Measurements from ENCODE around the gene MEAF6. TPM values are rescaled to one million over a fixed set of nuclear protein-coding genes. Genes with fewer than 3 reads are reported as not detected.
"Not testable (repeated sequence)": the region's sequence is repeated elsewhere in the genome, so short reads cannot be mapped to it uniquely, and the experiment has no call there.

MEAF6 gene
- total and polyA plus RNA-seq, 2 experiments from 2014 or later = 60.1 to 64.5 TPM

DNA sequence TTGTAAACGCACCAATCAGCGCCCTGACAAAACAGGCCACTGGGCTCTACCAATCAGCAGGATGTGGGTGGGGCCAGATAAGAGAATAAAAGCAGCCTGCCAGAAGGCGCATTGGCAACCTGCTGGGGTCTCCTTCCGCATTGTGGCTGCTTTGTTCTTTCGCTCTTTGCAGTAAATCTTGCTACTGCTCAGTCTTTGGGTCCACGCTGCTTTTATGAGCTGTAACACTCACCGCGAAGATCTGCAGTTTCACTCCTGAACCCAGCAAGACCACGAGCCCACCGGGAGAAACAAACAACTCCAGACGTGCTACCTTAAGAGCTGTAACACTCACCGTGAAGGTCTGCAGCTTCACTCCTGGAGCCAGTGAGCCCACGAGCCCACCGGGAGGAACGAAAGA lies 4.4 kb upstream of the MEAF6 start:
- H3K27ac Mint-ChIP-seq; H3K4me3 ChIP-seq; ATAC-seq; H4K20me1 ChIP-seq (replicated peaks; ENCODE audit: insufficient read depth); H3K9me3 Mint-ChIP-seq; H3K27ac ChIP-seq (ENCODE audit: low read depth); H3K27me3 ChIP-seq (ENCODE audit: insufficient read depth); H3K36me3 ChIP-seq (ENCODE audit: insufficient read depth); H3K4me3 Mint-ChIP-seq; H3K36me3 Mint-ChIP-seq (ENCODE audit: low read depth); H3K79me2 ChIP-seq (replicated peaks; ENCODE audit: insufficient read depth); H3K4me2 ChIP-seq; H3K9me2 ChIP-seq (ENCODE audit: insufficient read depth): not testable (repeated sequence)
- DNase-seq (ENCODE audit: low spot score) = peak; percentile 12
- peaks cover 15% of the 10 kb centered on the region for H3K4me1 Mint-ChIP-seq
- Histone ChIP-seq H3F3A (replicated peaks; ENCODE audit: low read depth) (peaks cover 14% of the 10 kb centered on the region; the same call in 1 of the 2 replicates), H3K4me1 (ENCODE audit: insufficient read depth) (peaks cover 14% of the 10 kb centered on the region), H2AFZ (peak overlapping the region; percentile 76)
- H3K27me3 Mint-ChIP-seq (ENCODE audit: insufficient read depth, low read depth, poor library complexity) = peaks cover 18% of the 10 kb centered on the region

DNA sequence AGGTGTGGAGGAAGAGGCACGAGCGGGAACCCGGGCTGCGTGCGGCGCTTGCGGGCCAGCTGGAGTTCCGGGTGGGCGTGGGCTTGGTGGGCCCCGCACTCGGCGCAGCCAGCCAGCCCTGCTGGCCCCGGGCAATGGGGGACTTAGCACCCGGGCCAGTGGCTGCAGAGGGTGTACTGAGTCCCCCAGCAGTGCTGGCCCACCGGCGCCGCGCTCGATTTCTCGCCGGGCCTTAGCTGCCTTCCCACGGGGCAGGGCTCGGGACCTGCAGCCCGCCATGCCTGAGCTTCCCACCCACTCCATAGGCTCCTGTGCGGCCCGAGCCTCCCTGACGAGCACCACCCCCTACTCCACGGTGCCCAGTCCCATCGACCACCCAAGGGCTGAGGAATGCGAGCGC lies 3.7 kb upstream of the MEAF6 start:
- H3K27me3 ChIP-seq (ENCODE audit: insufficient read depth); H2AFZ ChIP-seq; H3K27ac ChIP-seq (ENCODE audit: low read depth); H3K79me2 ChIP-seq (replicated peaks; ENCODE audit: insufficient read depth); ATAC-seq; H3K4me3 Mint-ChIP-seq; H3K27ac Mint-ChIP-seq; H3K4me3 ChIP-seq; H4K20me1 ChIP-seq (replicated peaks; ENCODE audit: insufficient read depth); H3K9me3 Mint-ChIP-seq; H3K4me2 ChIP-seq; H3K36me3 Mint-ChIP-seq (ENCODE audit: low read depth); H3K9me2 ChIP-seq (ENCODE audit: insufficient read depth); DNase-seq (ENCODE audit: low spot score); H3K36me3 ChIP-seq (ENCODE audit: insufficient read depth): not testable (repeated sequence)
- H3K4me1 Mint-ChIP-seq = peaks cover 17% of the 10 kb centered on the region
- peaks cover 22% of the 10 kb centered on the region for H3K27me3 Mint-ChIP-seq (ENCODE audit: insufficient read depth, low read depth, poor library complexity)
- Histone ChIP-seq H3F3A (replicated peaks; ENCODE audit: low read depth) (peaks cover 14% of the 10 kb centered on the region; the same call in 1 of the 2 replicates), H3K4me1 (ENCODE audit: insufficient read depth) (peaks cover 18% of the 10 kb centered on the region)

DNA sequence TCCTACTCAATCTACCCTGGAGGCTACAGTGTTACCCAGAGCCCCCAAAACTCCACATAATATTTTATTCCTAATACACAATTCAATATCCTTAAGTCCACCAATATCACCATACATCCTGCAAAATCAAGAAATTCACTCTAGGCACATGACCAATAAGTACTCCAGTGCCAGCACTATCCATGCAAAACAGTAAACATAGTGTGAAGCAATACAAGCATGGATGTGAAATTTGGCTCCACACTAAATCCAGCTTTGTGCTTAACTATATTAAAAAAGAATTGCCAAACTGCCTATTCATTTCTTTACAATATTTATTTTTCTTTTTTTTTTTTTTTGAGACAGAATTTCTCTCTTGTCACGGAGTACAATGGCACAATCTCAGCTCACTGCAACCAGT lies 3.0 kb upstream of the MEAF6 start:
- H3K27ac ChIP-seq (ENCODE audit: low read depth) = no peak overlapping the region
- H3K27ac Mint-ChIP-seq = no peak overlapping the region
- peaks cover 14% of the 10 kb centered on the region; the same call in 1 of the 2 replicates for H3F3A ChIP-seq (replicated peaks; ENCODE audit: low read depth)
- peaks cover 8% of the 10 kb centered on the region; the same call in 2 of the 3 replicates for H3K36me3 Mint-ChIP-seq (ENCODE audit: low read depth)
- H3K36me3 ChIP-seq (ENCODE audit: insufficient read depth) = no peaks in the 10 kb centered on the region
- H3K4me1 ChIP-seq (ENCODE audit: insufficient read depth) = peaks cover 19% of the 10 kb centered on the region
- H3K27me3 ChIP-seq (ENCODE audit: insufficient read depth) = no peaks in the 10 kb centered on the region
- H4K20me1 ChIP-seq (replicated peaks; ENCODE audit: insufficient read depth) = peaks cover 6% of the 10 kb centered on the region
- peaks cover 20% of the 10 kb centered on the region for H3K27me3 Mint-ChIP-seq (ENCODE audit: insufficient read depth, low read depth, poor library complexity)
- TF ChIP-seq, protein P1, sequence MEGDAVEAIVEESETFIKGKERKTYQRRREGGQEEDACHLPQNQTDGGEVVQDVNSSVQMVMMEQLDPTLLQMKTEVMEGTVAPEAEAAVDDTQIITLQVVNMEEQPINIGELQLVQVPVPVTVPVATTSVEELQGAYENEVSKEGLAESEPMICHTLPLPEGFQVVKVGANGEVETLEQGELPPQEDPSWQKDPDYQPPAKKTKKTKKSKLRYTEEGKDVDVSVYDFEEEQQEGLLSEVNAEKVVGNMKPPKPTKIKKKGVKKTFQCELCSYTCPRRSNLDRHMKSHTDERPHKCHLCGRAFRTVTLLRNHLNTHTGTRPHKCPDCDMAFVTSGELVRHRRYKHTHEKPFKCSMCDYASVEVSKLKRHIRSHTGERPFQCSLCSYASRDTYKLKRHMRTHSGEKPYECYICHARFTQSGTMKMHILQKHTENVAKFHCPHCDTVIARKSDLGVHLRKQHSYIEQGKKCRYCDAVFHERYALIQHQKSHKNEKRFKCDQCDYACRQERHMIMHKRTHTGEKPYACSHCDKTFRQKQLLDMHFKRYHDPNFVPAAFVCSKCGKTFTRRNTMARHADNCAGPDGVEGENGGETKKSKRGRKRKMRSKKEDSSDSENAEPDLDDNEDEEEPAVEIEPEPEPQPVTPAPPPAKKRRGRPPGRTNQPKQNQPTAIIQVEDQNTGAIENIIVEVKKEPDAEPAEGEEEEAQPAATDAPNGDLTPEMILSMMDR (conservative IDR thresholded peaks at IDR 0.05; ENCODE audit: low read depth in 2 of 2) = no peak
- no peak for TF ChIP-seq CREB1 (CRISPR knock-in tag; IDR thresholded peaks at IDR 0.05; ENCODE audit: low read depth)
- TF ChIP-seq NANOG (IDR thresholded peaks at IDR 0.05; ENCODE audit: borderline replicate concordance) = no peak
- TF ChIP-seq POLR2AphosphoS5 (IDR thresholded peaks at IDR 0.05; ENCODE audit: low read depth) = no peak
- no peak overlapping the region; the same call in 1 of the 2 replicates for H2AFZ ChIP-seq
- H3K9me2 ChIP-seq (ENCODE audit: insufficient read depth) = no peaks in the 10 kb centered on the region
- no peak overlapping the region for H3K4me3 ChIP-seq
- H3K9me3 Mint-ChIP-seq = no peaks in the 10 kb centered on the region
- ATAC-seq = no peak
- H3K4me3 Mint-ChIP-seq = no peak overlapping the region
- DNase-seq (ENCODE audit: low spot score) = no peak
- no peak overlapping the region for H3K4me2 ChIP-seq
- peaks cover 18% of the 10 kb centered on the region for H3K4me1 Mint-ChIP-seq
- peaks cover 14% of the 10 kb centered on the region for H3K79me2 ChIP-seq (replicated peaks; ENCODE audit: insufficient read depth)
